ENCODE results near the gene ACP4. TPM values are rescaled to one million over a fixed set of nuclear protein-coding genes. Genes with fewer than 3 reads are reported as not detected.
A peak's percentile ranks its signal among the peaks of the same experiment; 100 is the strongest.

ACP4 gene
- polyA plus RNA-seq, 1 experiment, result not detected

- POLR2A ChIA-PET, result no interaction called here
- CTCF ChIA-PET, result no interaction called here
- H3K9me3 ChIP-seq (ENCODE audit: control insufficient read depth, insufficient read depth, low read length), result no peaks in the 10 kb centered on the region
- DNase-seq (ENCODE audit: low read depth, low spot score), result no peak
- H3K27me3 ChIP-seq (ENCODE audit: control insufficient read depth, insufficient read depth, low read length), result peaks cover 3% of the 10 kb centered on the region
- no peak overlapping the region for H3K4me3 ChIP-seq (ENCODE audit: low read depth, low read length)
- H3K27ac ChIP-seq (ENCODE audit: low read depth, low read length), result no peak overlapping the region
- no peak for TF ChIP-seq CTCF (IDR thresholded peaks at IDR 0.05; ENCODE audit: low read depth, low read length)
These were observed 46.5 kb downstream of the ACP4 start for GRCh38 chr19:50836543-50837195.

GRCh38 chr19:50837300-50837699 is 47.1 kb downstream of the ACP4 start:
- CTCF ChIA-PET, result no interaction called here
- H3K9me3 ChIP-seq (ENCODE audit: control insufficient read depth, insufficient read depth, low read length), result no peaks in the 10 kb centered on the region

GRCh38 chr19:50838239-50838638 is 48.0 kb downstream of the ACP4 start:
- POLR2A ChIA-PET, result no interaction called here

More at GRCh38 chr19:50837300-50837699, 47.1 kb downstream of the ACP4 start:
- Histone ChIP-seq H3K4me3 (ENCODE audit: low read depth, low read length) (no peak overlapping the region), H3K27me3 (ENCODE audit: control insufficient read depth, insufficient read depth, low read length) (peaks cover 3% of the 10 kb centered on the region), H3K27ac (ENCODE audit: low read depth, low read length) (no peak overlapping the region)
- no peak for DNase-seq (ENCODE audit: low read depth, low spot score)
- no peak for TF ChIP-seq CTCF (IDR thresholded peaks at IDR 0.05; ENCODE audit: low read depth, low read length)
- POLR2A ChIA-PET, result no interaction called here

GRCh38 chr19:50839712-50840655 is 49.8 kb downstream of the ACP4 start:
- CTCF ChIA-PET, result no interaction called here
- no peaks in the 10 kb centered on the region for H3K9me3 ChIP-seq (ENCODE audit: control insufficient read depth, insufficient read depth, low read length)
- DNase-seq (ENCODE audit: low read depth, low spot score), result no peak
- H3K27ac ChIP-seq (ENCODE audit: low read depth, low read length), result no peak overlapping the region
- POLR2A ChIA-PET, result interaction anchor here (0.5 to 0.7 kb wide), 2 partner anchors 35 to 37 kb away, joined by 3 read pairs; no protein-coding TSS in a partner anchor
- H3K27me3 ChIP-seq (ENCODE audit: control insufficient read depth, insufficient read depth, low read length), result no peaks in the 10 kb centered on the region
- H3K4me3 ChIP-seq (ENCODE audit: low read depth, low read length), result no peak overlapping the region
- no peak for TF ChIP-seq CTCF (IDR thresholded peaks at IDR 0.05; ENCODE audit: low read depth, low read length)

More at GRCh38 chr19:50838239-50838638, 48.0 kb downstream of the ACP4 start:
- Histone ChIP-seq H3K27ac (ENCODE audit: low read depth, low read length) (no peak overlapping the region), H3K4me3 (ENCODE audit: low read depth, low read length) (no peak overlapping the region), H3K9me3 (ENCODE audit: control insufficient read depth, insufficient read depth, low read length) (no peaks in the 10 kb centered on the region), H3K27me3 (ENCODE audit: control insufficient read depth, insufficient read depth, low read length) (peaks cover 3% of the 10 kb centered on the region)
- CTCF ChIA-PET, result no interaction called here
- peak; percentile 24; the same call in 1 of the 2 replicates for TF ChIP-seq CTCF (IDR thresholded peaks at IDR 0.05; ENCODE audit: low read depth, low read length)
- DNase-seq (ENCODE audit: low read depth, low spot score), result no peak

GRCh38 chr19:50842130-50842529 is 51.9 kb downstream of the ACP4 start:
- H3K9me3 ChIP-seq (ENCODE audit: control insufficient read depth, insufficient read depth, low read length), result no peaks in the 10 kb centered on the region
- no peak for TF ChIP-seq CTCF (IDR thresholded peaks at IDR 0.05; ENCODE audit: low read depth, low read length)
- H3K27me3 ChIP-seq (ENCODE audit: control insufficient read depth, insufficient read depth, low read length), result no peaks in the 10 kb centered on the region
- no peak for DNase-seq (ENCODE audit: low read depth, low spot score)
- ChIA-PET CTCF (no interaction called here), POLR2A (no interaction called here)
- no peak overlapping the region for H3K27ac ChIP-seq (ENCODE audit: low read depth, low read length)
- no peak overlapping the region for H3K4me3 ChIP-seq (ENCODE audit: low read depth, low read length)

All from AG04450 (cell line).